IPS DF 4.7 (cell line): ENCODE measurements around the gene FOXB2.

Experiments used
- DNase-seq: peaks from one replicate; pipeline ENCODE4 v3.0.0-alpha.2; 2013; ENCODE audit warnings: low spot score; ENCODE audit errors: extremely low read depth

FOXB2 gene

GRCh38 chr9:77063645-77064285, 44.3 kb downstream of the FOXB2 start:
- DNase-seq, result no peak

- no peak for DNase-seq
Observed at GRCh38 chr9:77066388-77066787, 46.9 kb downstream of the FOXB2 start.
